ENCODE results near the gene CBX8. TPM values are rescaled to one million over a fixed set of nuclear protein-coding genes. Genes with fewer than 3 reads are reported as not detected.

The CBX8 gene
- total RNA-seq, 1 experiment from 2014 or later, result 2.0 TPM

DNA sequence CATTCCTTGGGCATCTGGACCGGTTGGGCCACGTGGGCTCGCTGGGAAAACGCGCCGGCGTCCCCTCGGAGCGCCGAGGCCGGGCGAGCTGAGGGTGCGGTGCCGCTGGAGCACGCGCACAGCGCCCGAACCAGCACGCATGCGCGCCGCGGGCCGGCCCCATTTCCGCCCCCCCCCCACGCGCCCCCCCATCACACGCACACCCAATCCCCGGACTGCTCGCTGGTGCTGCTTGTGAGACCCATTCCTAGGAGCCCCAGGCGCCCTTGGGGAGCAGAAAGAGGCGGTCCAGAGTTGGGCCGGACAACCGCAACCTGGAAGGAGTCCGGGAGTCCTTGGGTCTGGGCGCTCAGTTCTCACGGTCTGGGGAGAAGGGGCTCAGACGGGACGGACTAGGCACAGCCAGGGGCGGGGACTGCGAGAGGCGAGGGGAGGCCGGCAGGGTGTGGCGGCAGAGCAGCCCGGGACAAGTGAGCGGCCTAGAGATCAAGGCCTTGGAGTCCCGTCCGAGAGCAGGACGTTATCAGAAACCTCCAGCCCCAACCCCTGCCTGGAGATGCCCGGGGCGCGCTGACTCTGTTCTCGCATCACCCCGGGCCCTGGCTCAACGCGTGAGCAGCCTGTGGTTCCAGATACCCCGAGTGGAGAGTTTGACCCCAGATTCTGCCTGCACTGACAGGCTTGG is 6.0 kb upstream of the CBX8 start (continued):
- TF ChIP-seq MAX (CRISPR knock-in tag; IDR thresholded peaks at IDR 0.05) (peak; percentile 86; the same call in 1 of the 2 replicates), JAZF1 (CRISPR knock-in tag; IDR thresholded peaks at IDR 0.05) (no peak), CTCF (IDR thresholded peaks at IDR 0.05) (no peak), ZNF416 (CRISPR knock-in tag; IDR thresholded peaks at IDR 0.05) (no peak)
- TF ChIP-seq, protein P1, sequence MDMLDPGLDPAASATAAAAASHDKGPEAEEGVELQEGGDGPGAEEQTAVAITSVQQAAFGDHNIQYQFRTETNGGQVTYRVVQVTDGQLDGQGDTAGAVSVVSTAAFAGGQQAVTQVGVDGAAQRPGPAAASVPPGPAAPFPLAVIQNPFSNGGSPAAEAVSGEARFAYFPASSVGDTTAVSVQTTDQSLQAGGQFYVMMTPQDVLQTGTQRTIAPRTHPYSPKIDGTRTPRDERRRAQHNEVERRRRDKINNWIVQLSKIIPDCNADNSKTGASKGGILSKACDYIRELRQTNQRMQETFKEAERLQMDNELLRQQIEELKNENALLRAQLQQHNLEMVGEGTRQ (CRISPR knock-in tag; IDR thresholded peaks at IDR 0.05), result 0 out of 2 replicates have a peak, but pooled peaks have one; percentile 21

DNA sequence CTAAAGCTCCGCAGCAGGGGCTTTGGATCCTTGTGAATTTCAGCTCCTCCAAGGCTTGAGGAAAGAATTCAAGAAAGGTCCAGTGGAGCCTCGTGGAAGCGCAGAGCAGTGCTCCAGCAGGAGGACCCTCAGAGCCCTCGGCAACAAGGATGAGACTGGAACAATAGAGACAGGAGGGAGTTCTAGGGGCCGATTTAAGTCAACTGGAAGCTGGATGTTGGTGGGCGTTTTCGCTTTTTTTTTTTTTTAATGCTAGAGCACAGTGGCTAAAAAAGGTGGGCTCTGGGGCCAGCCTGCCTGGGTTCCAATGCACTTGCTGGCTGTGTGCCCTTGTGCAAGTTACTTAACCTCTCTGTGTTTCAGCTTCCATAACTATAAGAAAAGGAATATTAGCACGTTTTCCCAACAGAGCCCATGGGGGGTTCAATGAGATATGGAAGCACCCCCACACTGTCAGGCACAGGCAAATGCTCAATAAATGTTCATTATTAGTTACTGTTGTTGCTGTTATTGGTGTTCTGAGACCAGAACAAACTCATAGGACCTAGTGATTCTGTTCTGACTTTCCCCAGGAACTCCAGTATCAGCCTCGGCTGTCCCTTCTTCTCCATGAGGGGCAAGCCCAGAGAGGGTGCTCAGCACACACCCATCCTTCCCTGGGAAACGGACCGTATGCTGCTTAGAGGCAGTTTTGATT is 5.3 kb upstream of the CBX8 start:
- DNase-seq (ENCODE audit: low spot score), result no peak
- Mint-ChIP-seq H3K4me1 (peaks cover 62% of the 10 kb centered on the region), H3K27me3 (ENCODE audit: low read depth) (peaks cover 96% of the 10 kb centered on the region), H3K36me3 (no peaks in the 10 kb centered on the region), H3K27ac (no peak overlapping the region), H3K9me3 (no peaks in the 10 kb centered on the region), H3K4me3 (peak overlapping the region; percentile 37; the same call in 1 of the 2 replicates)
- CTCF ChIA-PET, result interaction anchor here (0.7 to 20.8 kb wide), 11 partner anchors 9 to 233 kb away, joined by 3 to 464 read pairs (median 8); partner anchors contain the start of gene CBX4
- TF ChIP-seq NFYB (CRISPR knock-in tag; conservative IDR thresholded peaks at IDR 0.05; ENCODE audit: low read depth) (0 out of 2 replicates have a peak, but pooled peaks have one; percentile 4), KAT7 (CRISPR knock-in tag; IDR thresholded peaks at IDR 0.05; ENCODE audit: borderline replicate concordance) (no peak), IRF2 (CRISPR knock-in tag; IDR thresholded peaks at IDR 0.05; ENCODE audit: borderline replicate concordance, low read depth) (no peak)
- ATAC-seq, result no peak
- POLR2A ChIA-PET, result interaction anchor here (0.5 to 2.9 kb wide), 3 partner anchors 34 to 56 kb away, joined by 4 to 11 read pairs (median 5); no protein-coding TSS in a partner anchor

DNA sequence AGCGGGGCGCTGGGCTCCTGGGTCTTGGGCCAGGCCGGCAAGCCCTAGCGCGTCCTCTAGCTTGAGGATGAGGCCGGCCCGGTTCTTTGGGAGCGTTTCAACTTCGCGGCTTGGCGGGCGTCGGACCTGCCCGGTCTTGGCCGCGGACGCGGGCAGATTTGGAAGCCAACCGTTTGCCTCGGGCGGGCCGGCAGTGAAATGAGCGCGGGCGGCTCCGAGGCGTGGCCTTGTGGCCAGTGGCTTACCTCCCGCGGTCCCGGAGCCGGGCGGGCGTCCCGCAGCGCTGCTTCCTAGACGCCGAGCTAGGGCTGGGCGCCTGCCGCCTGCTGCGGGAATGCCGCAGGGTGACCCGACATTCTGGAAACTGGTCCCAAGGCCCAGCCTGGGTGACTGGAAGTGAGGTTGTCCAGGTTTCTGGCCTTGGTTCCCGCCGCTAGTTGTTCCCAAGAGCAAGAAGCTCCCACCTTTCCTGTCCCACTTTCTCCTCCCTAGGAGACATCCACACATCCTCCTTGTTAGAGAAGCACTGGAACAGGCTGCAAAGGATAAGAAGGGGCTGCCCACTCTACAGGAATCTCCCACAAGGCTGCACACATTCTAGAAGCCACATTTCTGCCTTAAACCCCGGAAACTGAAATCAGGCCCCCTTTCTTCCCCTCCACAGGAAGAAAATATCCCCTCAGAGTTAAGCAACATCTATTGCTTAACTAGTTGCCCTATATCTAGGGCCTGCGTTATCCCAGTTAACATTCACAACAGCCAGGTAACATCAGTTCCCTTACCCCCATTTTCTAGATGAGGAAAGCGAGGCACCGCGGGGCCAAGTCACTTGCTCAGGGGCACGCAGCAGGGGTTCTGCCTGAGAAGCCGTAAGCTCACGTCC is 4.5 kb upstream of the CBX8 start:
- DNase-seq (ENCODE audit: low spot score) (peak; percentile 36), ATAC-seq (no peak)
- ChIA-PET CTCF (interaction anchor here (0.7 to 9.2 kb wide), 12 partner anchors 7 to 164 kb away, joined by 3 to 119 read pairs (median 6); partner anchors contain the start of gene CBX4), POLR2A (interaction anchor here (0.5 to 1.8 kb wide), 4 partner anchors 9 to 55 kb away, joined by 3 to 5 read pairs (median 4); no protein-coding TSS in a partner anchor)
- H3K4me1 Mint-ChIP-seq, result peaks cover 57% of the 10 kb centered on the region
- H3K36me3 Mint-ChIP-seq, result no peaks in the 10 kb centered on the region
- peak overlapping the region; percentile 37; the same call in 1 of the 2 replicates for H3K4me3 Mint-ChIP-seq
- H3K27me3 Mint-ChIP-seq (ENCODE audit: low read depth), result peaks cover 94% of the 10 kb centered on the region
- no peak overlapping the region for H3K27ac Mint-ChIP-seq
- H3K9me3 Mint-ChIP-seq, result no peaks in the 10 kb centered on the region
- TF ChIP-seq CTCF (IDR thresholded peaks at IDR 0.05) (no peak), KAT7 (CRISPR knock-in tag; IDR thresholded peaks at IDR 0.05; ENCODE audit: borderline replicate concordance) (no peak), ZNF219 (CRISPR knock-in tag; IDR thresholded peaks at IDR 0.05; ENCODE audit: borderline replicate concordance) (no peak), IRF2 (CRISPR knock-in tag; IDR thresholded peaks at IDR 0.05; ENCODE audit: borderline replicate concordance, low read depth) (no peak), CREM (CRISPR knock-in tag; IDR thresholded peaks at IDR 0.05) (no peak), ZNF232 (CRISPR knock-in tag; IDR thresholded peaks at IDR 0.05) (no peak), GTF2I (CRISPR knock-in tag; conservative IDR thresholded peaks at IDR 0.05) (no peak), FOXK1 (CRISPR knock-in tag; IDR thresholded peaks at IDR 0.05) (no peak), OVOL2 (CRISPR knock-in tag; IDR thresholded peaks at IDR 0.05; ENCODE audit: borderline replicate concordance) (no peak)
- TF ChIP-seq, protein P2, sequence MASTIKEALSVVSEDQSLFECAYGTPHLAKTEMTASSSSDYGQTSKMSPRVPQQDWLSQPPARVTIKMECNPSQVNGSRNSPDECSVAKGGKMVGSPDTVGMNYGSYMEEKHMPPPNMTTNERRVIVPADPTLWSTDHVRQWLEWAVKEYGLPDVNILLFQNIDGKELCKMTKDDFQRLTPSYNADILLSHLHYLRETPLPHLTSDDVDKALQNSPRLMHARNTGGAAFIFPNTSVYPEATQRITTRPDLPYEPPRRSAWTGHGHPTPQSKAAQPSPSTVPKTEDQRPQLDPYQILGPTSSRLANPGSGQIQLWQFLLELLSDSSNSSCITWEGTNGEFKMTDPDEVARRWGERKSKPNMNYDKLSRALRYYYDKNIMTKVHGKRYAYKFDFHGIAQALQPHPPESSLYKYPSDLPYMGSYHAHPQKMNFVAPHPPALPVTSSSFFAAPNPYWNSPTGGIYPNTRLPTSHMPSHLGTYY (CRISPR knock-in tag; IDR thresholded peaks at IDR 0.05), result no peak
- TF ChIP-seq, protein P3, sequence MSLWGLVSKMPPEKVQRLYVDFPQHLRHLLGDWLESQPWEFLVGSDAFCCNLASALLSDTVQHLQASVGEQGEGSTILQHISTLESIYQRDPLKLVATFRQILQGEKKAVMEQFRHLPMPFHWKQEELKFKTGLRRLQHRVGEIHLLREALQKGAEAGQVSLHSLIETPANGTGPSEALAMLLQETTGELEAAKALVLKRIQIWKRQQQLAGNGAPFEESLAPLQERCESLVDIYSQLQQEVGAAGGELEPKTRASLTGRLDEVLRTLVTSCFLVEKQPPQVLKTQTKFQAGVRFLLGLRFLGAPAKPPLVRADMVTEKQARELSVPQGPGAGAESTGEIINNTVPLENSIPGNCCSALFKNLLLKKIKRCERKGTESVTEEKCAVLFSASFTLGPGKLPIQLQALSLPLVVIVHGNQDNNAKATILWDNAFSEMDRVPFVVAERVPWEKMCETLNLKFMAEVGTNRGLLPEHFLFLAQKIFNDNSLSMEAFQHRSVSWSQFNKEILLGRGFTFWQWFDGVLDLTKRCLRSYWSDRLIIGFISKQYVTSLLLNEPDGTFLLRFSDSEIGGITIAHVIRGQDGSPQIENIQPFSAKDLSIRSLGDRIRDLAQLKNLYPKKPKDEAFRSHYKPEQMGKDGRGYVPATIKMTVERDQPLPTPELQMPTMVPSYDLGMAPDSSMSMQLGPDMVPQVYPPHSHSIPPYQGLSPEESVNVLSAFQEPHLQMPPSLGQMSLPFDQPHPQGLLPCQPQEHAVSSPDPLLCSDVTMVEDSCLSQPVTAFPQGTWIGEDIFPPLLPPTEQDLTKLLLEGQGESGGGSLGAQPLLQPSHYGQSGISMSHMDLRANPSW (CRISPR knock-in tag; conservative IDR thresholded peaks at IDR 0.05; ENCODE audit: low read depth), result no peak
- TF ChIP-seq, protein P4, sequence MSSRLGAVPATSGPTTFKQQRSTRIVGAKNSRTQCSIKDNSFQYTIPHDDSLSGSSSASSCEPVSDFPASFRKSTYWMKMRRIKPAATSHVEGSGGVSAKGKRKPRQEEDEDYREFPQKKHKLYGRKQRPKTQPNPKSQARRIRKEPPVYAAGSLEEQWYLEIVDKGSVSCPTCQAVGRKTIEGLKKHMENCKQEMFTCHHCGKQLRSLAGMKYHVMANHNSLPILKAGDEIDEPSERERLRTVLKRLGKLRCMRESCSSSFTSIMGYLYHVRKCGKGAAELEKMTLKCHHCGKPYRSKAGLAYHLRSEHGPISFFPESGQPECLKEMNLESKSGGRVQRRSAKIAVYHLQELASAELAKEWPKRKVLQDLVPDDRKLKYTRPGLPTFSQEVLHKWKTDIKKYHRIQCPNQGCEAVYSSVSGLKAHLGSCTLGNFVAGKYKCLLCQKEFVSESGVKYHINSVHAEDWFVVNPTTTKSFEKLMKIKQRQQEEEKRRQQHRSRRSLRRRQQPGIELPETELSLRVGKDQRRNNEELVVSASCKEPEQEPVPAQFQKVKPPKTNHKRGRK (CRISPR knock-in tag; IDR thresholded peaks at IDR 0.05; ENCODE audit: borderline replicate concordance), result no peak

Data from WTC11 (cell line).